A549 (cell line): ENCODE results near the gene CDT1.

Experiments used
- ESRRA ChIP-seq: fragments of 150-350 bp; IDR thresholded peaks from 2 replicates; pipeline ENCODE4 v1.6.1; 2014; ENCODE audit warnings: mild to moderate bottlenecking, low read length, borderline replicate concordance
- POLR2A ChIP-seq: IDR thresholded peaks from 2 replicates; pipeline ENCODE4 v1.6.1; 2012; ENCODE audit warnings: mild to moderate bottlenecking, low read length
- RNF2 ChIP-seq: fragments of 200-600 bp; sonication (generic); IDR thresholded peaks from 2 replicates; pipeline ENCODE4 v1.6.1; 2016; ENCODE audit warnings: low read depth, mild to moderate bottlenecking, antibody characterized with exemption, moderate library complexity, borderline replicate concordance
- SMC3 ChIP-seq: fragments of >200 bp; sonication (Bioruptor Twin); formaldehyde crosslinking; IDR thresholded peaks from 3 replicates; pipeline ENCODE4 v1.6.1; 2018; ENCODE audit warnings: inconsistent platforms
- ZFP36 ChIP-seq: fragments of 450-650 bp; IDR thresholded peaks from 2 replicates; pipeline ENCODE4 v1.6.1; 2014; ENCODE audit warnings: borderline replicate concordance; ENCODE audit not compliant: partially characterized antibody
- TF ChIP-seq, protein P1 (sequence below): fragments of >200 bp; sonication (Bioruptor Twin); formaldehyde crosslinking; IDR thresholded peaks from 3 replicates; pipeline ENCODE4 v1.5.1; 2016
- TF ChIP-seq, protein P2 (sequence below): fragments of 250-450 bp; sonication (Bioruptor Pico); IDR thresholded peaks from 2 replicates; pipeline ENCODE4 v1.5.0; 2021; ENCODE audit warnings: mild to moderate bottlenecking, moderate library complexity, borderline replicate concordance

DNA sequence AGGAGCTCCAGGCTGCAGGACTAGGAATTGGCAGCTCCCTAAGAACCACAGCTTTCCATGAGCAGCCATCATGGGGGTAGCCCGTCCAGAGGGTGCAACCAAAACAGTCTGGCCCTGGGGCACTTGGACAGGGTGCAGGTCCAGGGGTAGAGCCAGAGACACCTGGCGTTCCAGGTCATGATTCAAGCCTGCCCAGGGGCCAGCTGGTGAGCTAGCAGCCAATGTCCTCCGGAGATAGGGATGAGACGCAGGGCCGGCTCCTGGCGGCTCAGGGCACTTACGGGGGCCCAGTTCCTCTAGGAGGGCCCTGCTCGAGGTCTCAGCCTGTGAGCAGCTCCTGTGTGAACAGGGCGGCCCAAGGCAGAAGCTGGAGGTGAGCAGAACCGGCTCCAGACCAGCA is 40.6 kb upstream of the CDT1 start:
- TF ChIP-seq POLR2A (no peak), RNF2 (no peak), ZFP36 (no peak), SMC3 (no peak), ESRRA (no peak)
- TF ChIP-seq, protein P1, sequence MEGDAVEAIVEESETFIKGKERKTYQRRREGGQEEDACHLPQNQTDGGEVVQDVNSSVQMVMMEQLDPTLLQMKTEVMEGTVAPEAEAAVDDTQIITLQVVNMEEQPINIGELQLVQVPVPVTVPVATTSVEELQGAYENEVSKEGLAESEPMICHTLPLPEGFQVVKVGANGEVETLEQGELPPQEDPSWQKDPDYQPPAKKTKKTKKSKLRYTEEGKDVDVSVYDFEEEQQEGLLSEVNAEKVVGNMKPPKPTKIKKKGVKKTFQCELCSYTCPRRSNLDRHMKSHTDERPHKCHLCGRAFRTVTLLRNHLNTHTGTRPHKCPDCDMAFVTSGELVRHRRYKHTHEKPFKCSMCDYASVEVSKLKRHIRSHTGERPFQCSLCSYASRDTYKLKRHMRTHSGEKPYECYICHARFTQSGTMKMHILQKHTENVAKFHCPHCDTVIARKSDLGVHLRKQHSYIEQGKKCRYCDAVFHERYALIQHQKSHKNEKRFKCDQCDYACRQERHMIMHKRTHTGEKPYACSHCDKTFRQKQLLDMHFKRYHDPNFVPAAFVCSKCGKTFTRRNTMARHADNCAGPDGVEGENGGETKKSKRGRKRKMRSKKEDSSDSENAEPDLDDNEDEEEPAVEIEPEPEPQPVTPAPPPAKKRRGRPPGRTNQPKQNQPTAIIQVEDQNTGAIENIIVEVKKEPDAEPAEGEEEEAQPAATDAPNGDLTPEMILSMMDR, result no peak
- TF ChIP-seq, protein P2, sequence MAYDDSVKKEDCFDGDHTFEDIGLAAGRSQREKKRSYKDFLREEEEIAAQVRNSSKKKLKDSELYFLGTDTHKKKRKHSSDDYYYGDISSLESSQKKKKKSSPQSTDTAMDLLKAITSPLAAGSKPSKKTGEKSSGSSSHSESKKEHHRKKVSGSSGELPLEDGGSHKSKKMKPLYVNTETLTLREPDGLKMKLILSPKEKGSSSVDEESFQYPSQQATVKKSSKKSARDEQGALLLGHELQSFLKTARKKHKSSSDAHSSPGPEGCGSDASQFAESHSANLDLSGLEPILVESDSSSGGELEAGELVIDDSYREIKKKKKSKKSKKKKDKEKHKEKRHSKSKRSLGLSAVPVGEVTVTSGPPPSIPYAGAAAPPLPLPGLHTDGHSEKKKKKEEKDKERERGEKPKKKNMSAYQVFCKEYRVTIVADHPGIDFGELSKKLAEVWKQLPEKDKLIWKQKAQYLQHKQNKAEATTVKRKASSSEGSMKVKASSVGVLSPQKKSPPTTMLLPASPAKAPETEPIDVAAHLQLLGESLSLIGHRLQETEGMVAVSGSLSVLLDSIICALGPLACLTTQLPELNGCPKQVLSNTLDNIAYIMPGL (CRISPR knock-in tag), result no peak
